SK-MEL-5 (cell line): ENCODE data around the gene RPTOR. TPM values are rescaled to one million over a fixed set of nuclear protein-coding genes. Genes with fewer than 3 reads are reported as not detected.

Source experiments
- DNase-seq: peaks from one replicate; pipeline ENCODE4 v3.0.0-alpha.2; 2016; ENCODE audit warnings: low read depth, low spot score
- in situ Hi-C: cut with HindIII; loops from 2 replicates; pipeline ENCODE4 v1.10.0; 2016; ENCODE audit warnings: low sequenced_read_pairs, high pct_unique_total_duplicates, low pct_unique_long_range_greater_than_20kb
- total RNA-seq: library from RNA; depleted of rRNA; stranded (reverse); fragments of >200 nt; shearing (Covaris generic); gene quantifications from 2 replicates; pipeline ENCODE4 v1.2.3, GENCODE V29; 2014

The RPTOR gene
- total RNA-seq, 1 experiment from 2014 or later, result 27.3 TPM

GRCh38 chr17:80953471-80954315 lies 409.1 kb downstream of the RPTOR start:
- DNase-seq, result no peak
- in situ Hi-C loops, result no loop called here

GRCh38 chr17:80955078-80955477 lies 410.4 kb downstream of the RPTOR start:
- no peak for DNase-seq
- in situ Hi-C loops, result no loop called here

GRCh38 chr17:80955671-80956280 lies 411.1 kb downstream of the RPTOR start:
- no peak for DNase-seq
- in situ Hi-C loops, result no loop called here

- in situ Hi-C loops, result no loop called here
- DNase-seq, result no peak
Observed at GRCh38 chr17:80956321-80957190, 411.9 kb downstream of the RPTOR start.

- in situ Hi-C loops, result no loop called here
- no peak for DNase-seq
Observed at GRCh38 chr17:80957461-80957941, 412.9 kb downstream of the RPTOR start.

GRCh38 chr17:80959330-80960036 lies 414.8 kb downstream of the RPTOR start:
- in situ Hi-C loops, result no loop called here
- DNase-seq, result no peak

- in situ Hi-C loops, result no loop called here
- no peak for DNase-seq
Observed at GRCh38 chr17:80960037-80960796, 415.6 kb downstream of the RPTOR start.

GRCh38 chr17:80960797-80961452 lies 416.3 kb downstream of the RPTOR start:
- DNase-seq, result no peak
- in situ Hi-C loops, result no loop called here

- in situ Hi-C loops, result no loop called here
Observed at GRCh38 chr17:80961541-80962330, 417.1 kb downstream of the RPTOR start.

GRCh38 chr17:80962356-80963329 lies 418.0 kb downstream of the RPTOR start:
- in situ Hi-C loops, result no loop called here
- no peak for DNase-seq

More at GRCh38 chr17:80961541-80962330, 417.1 kb downstream of the RPTOR start:
- DNase-seq, result no peak

GRCh38 chr17:80963812-80964543 lies 419.3 kb downstream of the RPTOR start:
- no peak for DNase-seq
- in situ Hi-C loops, result no loop called here

- in situ Hi-C loops, result no loop called here
Observed at GRCh38 chr17:80964544-80964856, 419.9 kb downstream of the RPTOR start.

GRCh38 chr17:80964859-80965580 lies 420.4 kb downstream of the RPTOR start:
- in situ Hi-C loops, result no loop called here
- no peak for DNase-seq

More at GRCh38 chr17:80964544-80964856, 419.9 kb downstream of the RPTOR start:
- DNase-seq, result no peak

- no peak for DNase-seq
- in situ Hi-C loops, result no loop called here
Observed at GRCh38 chr17:80965606-80966005, 421.0 kb downstream of the RPTOR start.
